SK-N-SH (cell line): ENCODE data around the gene NUBP1. TPM values are rescaled to one million over a fixed set of nuclear protein-coding genes. Genes with fewer than 3 reads are reported as not detected.

ENCODE experiments used
- CTCF ChIA-PET: fragments of 300-600, 350-600 bp; formaldehyde crosslinking; extraction: SDS; loops from one replicate; lab custom pipeline; 2021; lab: Yijun Ruan, JAX
- POLR2A ChIA-PET: fragments of 350-600 bp; sonication (Branson Sonifier 250); formaldehyde crosslinking; extraction: SDS; loops from one replicate; lab custom pipeline; 2020; ENCODE audit warnings: antibody characterized with exemption, inconsistent platforms; lab: Yijun Ruan, JAX
- DNase-seq: peaks from one replicate; pipeline ENCODE4 v3.0.0; 2012
- H2AFZ ChIP-seq: fragments of 200-600 bp; sonication (generic); 2 replicates; pipeline ENCODE4 v1.8.1; 2016; ENCODE audit warnings: antibody characterized with exemption, mild to moderate bottlenecking, low read depth
- H3F3A ChIP-seq: fragments of 200-600 bp; sonication (generic); replicated peaks from 2 replicates; pipeline ENCODE3; 2016; ENCODE audit warnings: antibody characterized with exemption, mild to moderate bottlenecking; ENCODE audit not compliant: insufficient read depth
- H3K27ac ChIP-seq, 2 experiments: fragments of 200-500 bp in 1 of 2; fragments of 200-600 bp in 1 of 2; sonication (Bioruptor generic) in 1 of 2; sonication (generic), shearing (Covaris generic) in 1 of 2; 2 replicates each; pipeline versions ENCODE4 v1.5.1 to v1.6.1; 2014 to 2016; ENCODE audit warnings: low read depth in 2 of 2, inconsistent platforms in 1 of 2, low read length in 1 of 2, mild to moderate bottlenecking in 1 of 2, mixed read lengths in 1 of 2
- H3K27me3 ChIP-seq: fragments of 200-600 bp; sonication (generic), shearing (Covaris generic); 2 replicates; pipeline ENCODE4 v1.6.1; 2016; ENCODE audit warnings: mixed run types; ENCODE audit not compliant: insufficient read depth
- H3K36me3 ChIP-seq, 2 experiments: fragments of 200-500 bp in 1 of 2; fragments of 200-600 bp in 1 of 2; sonication (Bioruptor generic) in 1 of 2; sonication (generic) in 1 of 2; replicated peaks in 1 of 2; 2 replicates each; pipeline versions ENCODE3 to v1.5.1; 2014 to 2016; ENCODE audit warnings: low read length in 1 of 2, mild to moderate bottlenecking in 1 of 2; ENCODE audit not compliant: insufficient read depth in 2 of 2, control insufficient read depth in 1 of 2
- H3K4me1 ChIP-seq, 2 experiments: fragments of 200-500 bp in 1 of 2; fragments of 200-600 bp in 1 of 2; sonication (Bioruptor generic) in 1 of 2; sonication (generic), shearing (Covaris generic) in 1 of 2; 2 replicates each; pipeline versions ENCODE4 v1.5.1 to v1.6.1; 2014 to 2016; ENCODE audit warnings: low read depth in 1 of 2, low read length in 1 of 2, mixed run types in 1 of 2; ENCODE audit not compliant: insufficient read depth in 2 of 2, control insufficient read depth in 1 of 2
- H3K4me2 ChIP-seq: fragments of 200-600 bp; sonication (generic), shearing (Covaris generic); 2 replicates; pipeline ENCODE4 v1.6.1; 2017; ENCODE audit warnings: mixed run types
- H3K4me3 ChIP-seq, 2 experiments: fragments of 200-500 bp in 1 of 2; fragments of 200-600 bp in 1 of 2; sonication (Bioruptor generic) in 1 of 2; sonication (generic), shearing (Covaris generic) in 1 of 2; 2 replicates each; pipeline versions ENCODE4 v1.5.1 to v1.8.1; 2014 to 2016; ENCODE audit warnings: low read depth in 2 of 2, inconsistent platforms in 1 of 2, low read length in 1 of 2, mild to moderate bottlenecking in 1 of 2, mixed read lengths in 1 of 2, moderate library complexity in 1 of 2
- H3K79me2 ChIP-seq: fragments of 200-600 bp; sonication (generic); 2 replicates; pipeline ENCODE4 v1.8.1; 2017; ENCODE audit warnings: mild to moderate bottlenecking; ENCODE audit not compliant: insufficient read depth
- H3K9ac ChIP-seq: fragments of 200-600 bp; sonication (generic); 2 replicates; pipeline ENCODE4 v1.6.1; 2017; ENCODE audit warnings: mixed run types
- H3K9me2 ChIP-seq: fragments of 200-600 bp; sonication (generic); 2 replicates; pipeline ENCODE4 v1.6.1; 2017; ENCODE audit warnings: mixed run types
- H3K9me3 ChIP-seq: fragments of 200-600 bp; sonication (generic); 2 replicates; pipeline ENCODE4 v1.6.1; 2017; ENCODE audit warnings: mixed run types, mild to moderate bottlenecking, moderate library complexity
- H4K20me1 ChIP-seq: fragments of 200-600 bp; sonication (generic); 2 replicates; pipeline ENCODE4 v1.6.1; 2017; ENCODE audit warnings: mild to moderate bottlenecking, mixed run types; ENCODE audit not compliant: insufficient read depth
- CTCF ChIP-seq: fragments of 200-600 bp; sonication (generic); IDR thresholded peaks from 2 replicates; pipeline ENCODE4 v1.6.1; 2017; ENCODE audit warnings: antibody characterized with exemption, mild to moderate bottlenecking, moderate library complexity
- ELF1 ChIP-seq: IDR thresholded peaks from 2 replicates; pipeline ENCODE4 v1.4.0; 2012
- EP300 ChIP-seq, 2 experiments: IDR thresholded peaks; 2 replicates each; pipeline versions ENCODE4 v1.4.0 to v1.6.1; 2012; ENCODE audit warnings: borderline replicate concordance in 1 of 2, low read depth in 1 of 2, low read length in 1 of 2
- MAX ChIP-seq: IDR thresholded peaks from 2 replicates; pipeline ENCODE4 v1.4.0; 2012; ENCODE audit warnings: low read depth
- MXI1 ChIP-seq: IDR thresholded peaks from 2 replicates; pipeline ENCODE4 v1.6.1; 2012; ENCODE audit warnings: mild to moderate bottlenecking, low read depth, low read length, improper control_type of control experiment
- PBX3 ChIP-seq: IDR thresholded peaks from 2 replicates; pipeline ENCODE4; 2012
- RAD21 ChIP-seq: IDR thresholded peaks from 2 replicates; pipeline ENCODE4 v1.6.1; 2012; ENCODE audit warnings: mild to moderate bottlenecking, low read length
- RCOR1 ChIP-seq: fragments of 150-350 bp; IDR thresholded peaks from 2 replicates; pipeline ENCODE4 v1.6.1; 2017; ENCODE audit warnings: antibody characterized with exemption, low read length
- SIN3A ChIP-seq: IDR thresholded peaks from 2 replicates; pipeline ENCODE4 v1.6.1; 2012; ENCODE audit warnings: low read depth, mild to moderate bottlenecking, low read length, moderate library complexity, borderline replicate concordance
- SMC3 ChIP-seq: IDR thresholded peaks from 2 replicates; pipeline ENCODE4 v1.6.1; 2012; ENCODE audit warnings: low read depth, low read length, improper control_type of control experiment
- TCF12 ChIP-seq: IDR thresholded peaks from 2 replicates; pipeline ENCODE4 v1.4.0; 2012
- TEAD4 ChIP-seq: IDR thresholded peaks from 2 replicates; pipeline ENCODE4 v1.4.0; 2012; ENCODE audit warnings: mild to moderate bottlenecking, borderline replicate concordance; ENCODE audit not compliant: insufficient read depth
- USF2 ChIP-seq: fragments of 150-350 bp; IDR thresholded peaks from 2 replicates; pipeline ENCODE4 v1.6.1; 2017; ENCODE audit warnings: antibody characterized with exemption, low read length, low read depth, borderline replicate concordance
- YY1 ChIP-seq: IDR thresholded peaks from 2 replicates; pipeline ENCODE4 v1.4.0; 2012; ENCODE audit warnings: low read depth, mild to moderate bottlenecking
- ZBTB33 ChIP-seq: IDR thresholded peaks from 2 replicates; pipeline ENCODE4 v1.4.0; 2012; ENCODE audit warnings: low read depth, borderline replicate concordance
- WGBS: methylation state at CpG from one replicate; pipeline ENCODE4 v1.1.6; 2017; ENCODE audit warnings: low lambda C conversion rate; 5-methylcytosine and 5-hydroxymethylcytosine counted together
- polyA plus RNA-seq, 3 experiments: library from polyadenylated mRNA; depleted of rRNA; stranded (reverse); fragments of >200 nt; gene quantifications; 2 replicates each; pipeline ENCODE4 v1.2.3, GENCODE V29; 2012

The NUBP1 gene
- polyA plus RNA-seq, 1 of the 3 experiments (the other 2 are of a cell fraction): 49.8 TPM

GRCh38 chr16:10763456-10763855, 19.8 kb downstream of the NUBP1 start:
- H3K27ac ChIP-seq: no peak overlapping the region
- H3K4me2 ChIP-seq: no peak overlapping the region
- peaks cover 0 to 6% of the 10 kb centered on the region in 2 experiments; a peak in 1 of 4 replicates for H3K4me1 ChIP-seq
- no peaks in the 10 kb centered on the region for H3K9me2 ChIP-seq
- H3K9ac ChIP-seq: no peak overlapping the region
- H3F3A ChIP-seq: no peaks in the 10 kb centered on the region
- POLR2A ChIA-PET: no interaction called here
- no peak overlapping the region for H2AFZ ChIP-seq
- DNase-seq: no peak
- peaks cover 18 to 30% of the 10 kb centered on the region in 2 experiments for H3K36me3 ChIP-seq
- no peaks in the 10 kb centered on the region for H3K27me3 ChIP-seq
- H4K20me1 ChIP-seq: no peaks in the 10 kb centered on the region
- no peaks in the 10 kb centered on the region for H3K9me3 ChIP-seq
- TF ChIP-seq SMC3 (no peak), MAX (no peak), CTCF (no peak), TCF12 (no peak), YY1 (no peak), ELF1 (no peak), EP300 (IDR thresholded peaks at IDR 0.05; ENCODE audit: borderline replicate concordance in 1 of 2, low read depth in 1 of 2, low read length in 1 of 2) (no peak), PBX3 (no peak), RAD21 (no peak), TEAD4 (no peak), MXI1 (no peak), USF2 (no peak), SIN3A (no peak), RCOR1 (no peak), ZBTB33 (no peak)
- TF ChIP-seq, all 33 proteins: peak for 0
- 96% methylated on average over 6 of the region's 7 CpGs for WGBS
- Histone ChIP-seq H3K4me3 (no peak overlapping the region), H3K79me2 (no peaks in the 10 kb centered on the region)
- CTCF ChIA-PET: no interaction called here
